Measurements from ENCODE around the gene LARGE2. TPM values are rescaled to one million over a fixed set of nuclear protein-coding genes. Genes with fewer than 3 reads are reported as not detected.

LARGE2 gene
- total and polyA plus RNA-seq, 2 of the 13 experiments (the other 11 are each of a cell fraction or from before 2014, with no cell fraction given): 8.5 to 21.6 TPM

- H2AFZ ChIP-seq (ENCODE audit: low read length): no peak overlapping the region
- POLR2A ChIA-PET: interaction anchor here (1.1 kb wide), 1 partner anchor 23 kb away, joined by 3 read pairs; no protein-coding TSS in a partner anchor
Observed at GRCh38 chr11:45918962-45919675, 3.3 kb upstream of the LARGE2 start.

GRCh38 chr11:45919806-45920530 is 2.5 kb upstream of the LARGE2 start:
- H3K4me2 ChIP-seq (ENCODE audit: low read depth, low read length): peak overlapping the region; percentile 91
- peaks cover 0 to 1% of the 10 kb centered on the region in 2 experiments; a peak in 1 of 5 replicates for H3K27me3 ChIP-seq (ENCODE audit: control insufficient read depth in 1 of 2, insufficient read depth in 2 of 2, low read length in 2 of 2)
- WGBS (ENCODE audit: low lambda C conversion rate): 35% methylated on average over 10 of the region's 13 CpGs
- peaks cover 41% of the 10 kb centered on the region for H3K4me1 ChIP-seq (ENCODE audit: insufficient read depth, low read length)
- no peaks in the 10 kb centered on the region for H3K9me3 ChIP-seq (ENCODE audit: low read length)
- ATAC-seq (no peak), FAIRE-seq (no peak), DNase-seq (ENCODE audit: low spot score) (peak; percentile 34)
- no TSS peak for BruUV-seq (replicated peaks)
- H3K27ac ChIP-seq (ENCODE audit: extremely low read length, insufficient read depth, low read length): no peak overlapping the region
- peaks cover 3% of the 10 kb centered on the region in 2 experiments; a peak in 3 of 5 replicates for H3K36me3 ChIP-seq (replicated peaks in 1 of 2; ENCODE audit: control insufficient read depth in 1 of 2, insufficient read depth in 2 of 2, low read length in 2 of 2)
- peaks cover 12% of the 10 kb centered on the region for H3K79me2 ChIP-seq (ENCODE audit: insufficient read depth, low read length)
- CTCF ChIA-PET (ENCODE audit: low intra/inter-chr PET ratio, low total read pairs): no interaction called here
- intact Hi-C loops (cut with micrococcal nuclease; ENCODE audit: unreplicated experiment) (loop anchor here (5.0 kb wide), 1 partner anchor 73 kb away; the partner anchor contains the start of gene CRY2), in situ Hi-C loops (cut with HindIII; ENCODE audit: extremely low pct_ligation_motif_present, low pct_unique_long_range_greater_than_20kb) (no loop called here)
- peak overlapping the region in 1 of 3 experiments; percentile 49; a peak in 2 of 6 replicates for H3K4me3 ChIP-seq (replicated peaks in 1 of 3; ENCODE audit: insufficient read depth in 1 of 3, low read depth in 2 of 3, low read length in 3 of 3)
- no peak overlapping the region; the same call in 1 of the 2 replicates for H3K9ac ChIP-seq (ENCODE audit: insufficient read depth, low read depth, low read length)
- H2AFZ ChIP-seq (ENCODE audit: low read length): no peak overlapping the region
- no peaks in the 10 kb centered on the region for H4K20me1 ChIP-seq (ENCODE audit: insufficient read depth, low read length)
- POLR2A ChIA-PET: no interaction called here
- TF ChIP-seq ZNF7 (CRISPR knock-in tag; IDR thresholded peaks at IDR 0.05): no peak
- peak; percentile 64 for TF ChIP-seq PATZ1 (CRISPR knock-in tag; IDR thresholded peaks at IDR 0.05)
- no peak for TF ChIP-seq JARID2 (CRISPR knock-in tag; IDR thresholded peaks at IDR 0.05; ENCODE audit: insufficient replicate concordance)
- peak; percentile 55; the same call in 1 of the 2 replicates for TF ChIP-seq ZFY (CRISPR knock-in tag; IDR thresholded peaks at IDR 0.05)
- TF ChIP-seq RAD51 (IDR thresholded peaks at IDR 0.05; ENCODE audit: borderline replicate concordance): no peak
- no peak for TF ChIP-seq ZNF281 (CRISPR knock-in tag; IDR thresholded peaks at IDR 0.05; ENCODE audit: borderline replicate concordance)
- TF ChIP-seq ZNF367 (CRISPR knock-in tag; IDR thresholded peaks at IDR 0.05; ENCODE audit: borderline replicate concordance): no peak

More at GRCh38 chr11:45918962-45919675, 3.3 kb upstream of the LARGE2 start:
- Histone ChIP-seq H3K4me1 (ENCODE audit: insufficient read depth, low read length) (peaks cover 41% of the 10 kb centered on the region), H3K9me3 (ENCODE audit: low read length) (no peaks in the 10 kb centered on the region), H3K27ac (ENCODE audit: extremely low read length, insufficient read depth, low read length) (no peak overlapping the region), H3K4me2 (ENCODE audit: low read depth, low read length) (peak overlapping the region; percentile 91), H3K36me3 (replicated peaks in 1 of 2; ENCODE audit: control insufficient read depth in 1 of 2, insufficient read depth in 2 of 2, low read length in 2 of 2) (peaks cover 8 to 11% of the 10 kb centered on the region in 2 experiments; a peak in 3 of 5 replicates), H4K20me1 (ENCODE audit: insufficient read depth, low read length) (no peaks in the 10 kb centered on the region), H3K9ac (ENCODE audit: insufficient read depth, low read depth, low read length) (no peak overlapping the region), H3K79me2 (ENCODE audit: insufficient read depth, low read length) (peaks cover 12% of the 10 kb centered on the region), H3K4me3 (replicated peaks in 1 of 3; ENCODE audit: insufficient read depth in 1 of 3, low read depth in 2 of 3, low read length in 3 of 3) (peak overlapping the region in 2 of 3 experiments; percentile 82 to 94; a peak in 5 of 6 replicates), H3K27me3 (ENCODE audit: control insufficient read depth in 1 of 2, insufficient read depth in 2 of 2, low read length in 2 of 2) (peaks cover 0 to 1% of the 10 kb centered on the region in 2 experiments; a peak in 1 of 5 replicates)
- no peak for FAIRE-seq
- CTCF ChIA-PET (ENCODE audit: low intra/inter-chr PET ratio, low total read pairs): no interaction called here
- intact Hi-C loops (cut with micrococcal nuclease; ENCODE audit: unreplicated experiment) (loop anchor here (1.0 kb wide), 1 partner anchor 32 kb away; no protein-coding TSS in a partner anchor), in situ Hi-C loops (cut with HindIII; ENCODE audit: extremely low pct_ligation_motif_present, low pct_unique_long_range_greater_than_20kb) (no loop called here)
- no peak for TF ChIP-seq THAP8 (CRISPR knock-in tag; IDR thresholded peaks at IDR 0.05; ENCODE audit: borderline replicate concordance)
- TF ChIP-seq SMAD9 (CRISPR knock-in tag; IDR thresholded peaks at IDR 0.05): 0 out of 2 replicates have a peak, but pooled peaks have one; percentile 41
- ATAC-seq: no peak
- no TSS peak for BruUV-seq (replicated peaks)
- WGBS (ENCODE audit: low lambda C conversion rate): 9% methylated on average over 6 of the region's 7 CpGs
- no peak for DNase-seq (ENCODE audit: low spot score)

All from HepG2 (cell line).